ENCODE measurements around the gene HOXA7. TPM values are rescaled to one million over a fixed set of nuclear protein-coding genes. Genes with fewer than 3 reads are reported as not detected.

The HOXA7 gene
- total RNA-seq, 4 donors from 2014 or later = 0.26 to 9.1 (median 5.2) TPM

- intact Hi-C loops (cut with DNase I; ENCODE audit: low total_unique reads) = no loop called here
- TF ChIP-seq, protein P1, sequence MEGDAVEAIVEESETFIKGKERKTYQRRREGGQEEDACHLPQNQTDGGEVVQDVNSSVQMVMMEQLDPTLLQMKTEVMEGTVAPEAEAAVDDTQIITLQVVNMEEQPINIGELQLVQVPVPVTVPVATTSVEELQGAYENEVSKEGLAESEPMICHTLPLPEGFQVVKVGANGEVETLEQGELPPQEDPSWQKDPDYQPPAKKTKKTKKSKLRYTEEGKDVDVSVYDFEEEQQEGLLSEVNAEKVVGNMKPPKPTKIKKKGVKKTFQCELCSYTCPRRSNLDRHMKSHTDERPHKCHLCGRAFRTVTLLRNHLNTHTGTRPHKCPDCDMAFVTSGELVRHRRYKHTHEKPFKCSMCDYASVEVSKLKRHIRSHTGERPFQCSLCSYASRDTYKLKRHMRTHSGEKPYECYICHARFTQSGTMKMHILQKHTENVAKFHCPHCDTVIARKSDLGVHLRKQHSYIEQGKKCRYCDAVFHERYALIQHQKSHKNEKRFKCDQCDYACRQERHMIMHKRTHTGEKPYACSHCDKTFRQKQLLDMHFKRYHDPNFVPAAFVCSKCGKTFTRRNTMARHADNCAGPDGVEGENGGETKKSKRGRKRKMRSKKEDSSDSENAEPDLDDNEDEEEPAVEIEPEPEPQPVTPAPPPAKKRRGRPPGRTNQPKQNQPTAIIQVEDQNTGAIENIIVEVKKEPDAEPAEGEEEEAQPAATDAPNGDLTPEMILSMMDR (IDR thresholded peaks at IDR 0.05) = no peak
- TF ChIP-seq POLR2A (IDR thresholded peaks at IDR 0.05) = no peak
- Histone ChIP-seq H3K36me3 (no peaks in the 10 kb centered on the region), H3K4me1 (peaks cover 0 to 15% of the 10 kb centered on the region in 2 donors), H3K9me3 (no peaks in the 10 kb centered on the region), H3K27me3 (peaks cover 35 to 53% of the 10 kb centered on the region in 2 donors), H3K4me3 (no peak overlapping the region), H3K27ac (no peak overlapping the region)
- no peak for DNase-seq
Measured at GRCh38 chr7:27197137-27198042, 40.9 kb upstream of the HOXA7 start.

DNA sequence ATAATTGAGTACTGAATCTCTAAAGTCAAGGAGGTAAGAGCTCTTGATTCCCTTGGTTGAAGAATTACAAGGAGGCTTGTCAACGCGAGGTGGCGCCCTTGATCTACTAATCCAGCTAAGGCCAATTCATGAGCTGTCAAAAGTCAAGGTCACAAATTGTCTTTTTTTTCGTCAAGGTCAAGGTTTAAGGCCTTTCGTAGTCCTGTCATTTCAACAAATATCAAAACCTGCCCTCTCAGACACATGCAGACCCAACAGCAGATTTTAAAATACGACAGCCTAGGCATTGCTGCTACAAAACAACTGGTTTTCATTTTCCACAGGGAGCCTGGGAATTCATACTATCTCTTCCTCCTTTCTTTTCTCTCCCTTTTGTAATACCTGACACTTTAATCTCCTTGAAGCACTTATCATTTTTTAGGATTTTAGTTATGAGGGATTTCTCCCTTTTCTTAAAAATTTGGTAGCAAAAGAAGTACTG lies 39.9 kb upstream of the HOXA7 start:
- no peak for TF ChIP-seq POLR2A (IDR thresholded peaks at IDR 0.05)
- TF ChIP-seq, protein P1 (IDR thresholded peaks at IDR 0.05) = peak; percentile 61 to 86 (median 78)
- peaks cover 0 to 15% of the 10 kb centered on the region in 2 donors for H3K4me1 ChIP-seq
- H3K9me3 ChIP-seq = no peaks in the 10 kb centered on the region
- H3K4me3 ChIP-seq = no peak overlapping the region
- H3K27me3 ChIP-seq = peaks cover 24 to 45% of the 10 kb centered on the region in 2 donors
- DNase-seq = peak; percentile 82 to 90
- no peaks in the 10 kb centered on the region for H3K36me3 ChIP-seq
- intact Hi-C loops (cut with DNase I; ENCODE audit: low total_unique reads) = no loop called here
- no peak overlapping the region for H3K27ac ChIP-seq

- Histone ChIP-seq H3K4me1 (peaks cover 0 to 10% of the 10 kb centered on the region in 2 donors), H3K27ac (peak overlapping the region in 1 of 2 donors; percentile 96), H3K9me3 (no peaks in the 10 kb centered on the region), H3K36me3 (no peaks in the 10 kb centered on the region), H3K4me3 (no peak overlapping the region), H3K27me3 (peaks cover 24 to 35% of the 10 kb centered on the region in 2 donors)
- TF ChIP-seq, protein P1 (IDR thresholded peaks at IDR 0.05) = no peak
- TF ChIP-seq POLR2A (IDR thresholded peaks at IDR 0.05) = no peak
- no peak for DNase-seq
- intact Hi-C loops (cut with DNase I; ENCODE audit: low total_unique reads) = no loop called here
Measured at GRCh38 chr7:27194686-27195379, 38.4 kb upstream of the HOXA7 start.

DNA sequence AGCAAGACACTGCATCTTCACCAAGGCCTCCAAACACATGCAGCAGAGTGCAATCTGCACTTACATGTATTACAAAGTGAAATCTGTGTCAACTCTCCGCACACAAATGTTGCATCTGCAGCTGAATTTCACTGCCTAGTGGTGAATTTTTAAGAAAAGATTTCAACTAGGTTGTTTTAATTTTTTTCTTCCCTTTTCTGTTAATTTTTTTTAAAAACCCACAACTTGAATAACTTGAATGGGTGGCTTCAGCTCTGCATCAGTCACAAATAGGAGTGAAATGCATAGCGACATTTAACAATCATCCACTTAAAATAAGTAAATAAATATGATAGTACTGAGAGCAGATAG lies 37.5 kb upstream of the HOXA7 start:
- peaks cover 20 to 33% of the 10 kb centered on the region in 2 donors for H3K27me3 ChIP-seq
- no peaks in the 10 kb centered on the region for H3K36me3 ChIP-seq
- no peak for TF ChIP-seq POLR2A (IDR thresholded peaks at IDR 0.05)
- TF ChIP-seq, protein P1 (IDR thresholded peaks at IDR 0.05) = no peak
- H3K27ac ChIP-seq = peak overlapping the region; percentile 94 to 96
- no peak for DNase-seq
- no peak overlapping the region for H3K4me3 ChIP-seq
- no peaks in the 10 kb centered on the region for H3K9me3 ChIP-seq
- H3K4me1 ChIP-seq = peaks cover 0 to 4% of the 10 kb centered on the region in 2 donors
- intact Hi-C loops (cut with DNase I; ENCODE audit: low total_unique reads) = no loop called here
